Lung (tissue), 12 donors: ENCODE data around the gene RABL3. TPM values are rescaled to one million over a fixed set of nuclear protein-coding genes. Genes with fewer than 3 reads are reported as not detected.

ENCODE experiments used
- ATAC-seq: fragments of 200-7000 bp; cut with Tn5 transposase; one replicate; pipeline ENCODE4 v1.9.1; 2020; ENCODE audit warnings: moderate number of reproducible peaks; ENCODE audit not compliant: insufficient read depth, low FRiP score
- DNase-seq, 3 donors: peaks; one replicate each; pipeline ENCODE4 v3.0.0-alpha.2; 2013 to 2017
- H3K27ac ChIP-seq, 2 donors: one replicate each; pipeline ENCODE4 v1.5.1; 2013; ENCODE audit warnings: mild to moderate bottlenecking in 2 of 2, moderate library complexity in 2 of 2, control low read depth in 1 of 2, inconsistent platforms in 1 of 2, low read depth in 1 of 2, low read length in 1 of 2
- H3K27me3 ChIP-seq, 3 donors: one replicate each; pipeline ENCODE4 v1.5.1; 2013; ENCODE audit warnings: low read length in 2 of 3; ENCODE audit not compliant: control insufficient read depth in 3 of 3, insufficient read depth in 3 of 3
- H3K36me3 ChIP-seq, 4 donors: one replicate each; pipeline ENCODE4 v1.5.1; 2013; ENCODE audit warnings: low read length in 4 of 4, mild to moderate bottlenecking in 1 of 4, moderate library complexity in 1 of 4; ENCODE audit not compliant: control insufficient read depth in 4 of 4, insufficient read depth in 4 of 4
- H3K4me1 ChIP-seq, 5 donors: one replicate each; pipeline ENCODE4 v1.5.1; 2013; ENCODE audit warnings: low read length in 5 of 5, mild to moderate bottlenecking in 2 of 5, moderate library complexity in 1 of 5; ENCODE audit not compliant: control insufficient read depth in 5 of 5, insufficient read depth in 5 of 5
- H3K4me3 ChIP-seq: one replicate; pipeline ENCODE4 v1.5.1; 2013; ENCODE audit warnings: mild to moderate bottlenecking, control low read depth, moderate library complexity
- H3K9ac ChIP-seq, 2 donors: one replicate each; pipeline ENCODE4 v1.5.1; 2013; ENCODE audit warnings: low read length in 2 of 2, control low read depth in 1 of 2; ENCODE audit not compliant: insufficient read depth in 1 of 2
- H3K9me3 ChIP-seq, 4 donors: one replicate each; pipeline ENCODE4 v1.5.1; 2013; ENCODE audit warnings: low read length in 3 of 4, mild to moderate bottlenecking in 1 of 4, moderate library complexity in 1 of 4; ENCODE audit not compliant: control insufficient read depth in 4 of 4, insufficient read depth in 3 of 4
- WGBS, 2 donors: extraction: QIAGEN DNeasy Blood & Tissue Kit; methylation state at CpG; one replicate each; pipeline ENCODE4 v1.1.7; 2013; 5-methylcytosine and 5-hydroxymethylcytosine counted together
- polyA plus RNA-seq, 2 donors: library from polyadenylated mRNA; stranded (reverse); fragments of 200-250 nt; gene quantifications; one replicate each; pipeline ENCODE4 v1.2.1, GENCODE V29; 2013
- total RNA-seq, 2 donors: library from RNA; depleted of rRNA in 1 of 2; stranded (reverse); fragments of >200 nt in 1 of 2; gene quantifications; one replicate each; pipeline ENCODE4 v1.2.1, GENCODE V29; 2014 to 2021
- TF ChIP-seq, protein P1 (sequence below): IDR thresholded peaks from 2 replicates; pipeline ENCODE4 v1.5.1; 2012; ENCODE audit warnings: mild to moderate bottlenecking; ENCODE audit errors: control extremely low read depth, extremely low read depth
- donor health status: control.
- donor health status: control.
- donor health status: Bipolar disorder and iron deficiency.
- donor health status: healthy.
- donor health status: DM: yes; HTN: yes; CAD: no.

Gene RABL3
- total and polyA plus RNA-seq, 4 donors: 4.3 to 17.1 (median 14.0) TPM

DNA sequence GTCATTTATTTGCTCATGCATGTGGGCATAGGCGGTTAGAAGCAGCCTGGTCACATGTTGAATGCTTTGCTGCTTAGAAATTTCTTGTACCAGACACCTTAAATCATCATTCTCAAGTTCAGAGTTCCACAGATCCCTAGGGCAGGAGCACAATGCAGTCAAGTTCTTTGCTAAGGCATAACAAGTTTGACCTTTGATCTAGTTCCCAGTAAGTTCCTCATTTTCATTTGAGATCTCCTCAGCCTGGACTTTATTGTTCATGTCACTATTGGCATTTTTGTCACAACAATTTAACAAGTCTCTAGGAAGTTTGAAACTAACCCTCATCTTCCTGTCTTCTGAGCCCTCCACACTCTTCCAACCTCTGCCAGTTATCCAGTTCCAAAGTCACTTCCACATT, 83.0 kb downstream of the RABL3 start:
- no peaks in the 10 kb centered on the region for H3K36me3 ChIP-seq
- H3K4me3 ChIP-seq: no peak overlapping the region
- ATAC-seq: no peak
- H3K27ac ChIP-seq: no peak overlapping the region
- H3K4me1 ChIP-seq: no peaks in the 10 kb centered on the region
- DNase-seq: no peak
- TF ChIP-seq, protein P1, sequence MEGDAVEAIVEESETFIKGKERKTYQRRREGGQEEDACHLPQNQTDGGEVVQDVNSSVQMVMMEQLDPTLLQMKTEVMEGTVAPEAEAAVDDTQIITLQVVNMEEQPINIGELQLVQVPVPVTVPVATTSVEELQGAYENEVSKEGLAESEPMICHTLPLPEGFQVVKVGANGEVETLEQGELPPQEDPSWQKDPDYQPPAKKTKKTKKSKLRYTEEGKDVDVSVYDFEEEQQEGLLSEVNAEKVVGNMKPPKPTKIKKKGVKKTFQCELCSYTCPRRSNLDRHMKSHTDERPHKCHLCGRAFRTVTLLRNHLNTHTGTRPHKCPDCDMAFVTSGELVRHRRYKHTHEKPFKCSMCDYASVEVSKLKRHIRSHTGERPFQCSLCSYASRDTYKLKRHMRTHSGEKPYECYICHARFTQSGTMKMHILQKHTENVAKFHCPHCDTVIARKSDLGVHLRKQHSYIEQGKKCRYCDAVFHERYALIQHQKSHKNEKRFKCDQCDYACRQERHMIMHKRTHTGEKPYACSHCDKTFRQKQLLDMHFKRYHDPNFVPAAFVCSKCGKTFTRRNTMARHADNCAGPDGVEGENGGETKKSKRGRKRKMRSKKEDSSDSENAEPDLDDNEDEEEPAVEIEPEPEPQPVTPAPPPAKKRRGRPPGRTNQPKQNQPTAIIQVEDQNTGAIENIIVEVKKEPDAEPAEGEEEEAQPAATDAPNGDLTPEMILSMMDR: no peak
- no peaks in the 10 kb centered on the region for H3K9me3 ChIP-seq
- no peaks in the 10 kb centered on the region for H3K27me3 ChIP-seq
- 89 to 90% methylated on average over 1 of the region's 1 CpG for WGBS, 2 donors
- no peak overlapping the region for H3K9ac ChIP-seq

DNA sequence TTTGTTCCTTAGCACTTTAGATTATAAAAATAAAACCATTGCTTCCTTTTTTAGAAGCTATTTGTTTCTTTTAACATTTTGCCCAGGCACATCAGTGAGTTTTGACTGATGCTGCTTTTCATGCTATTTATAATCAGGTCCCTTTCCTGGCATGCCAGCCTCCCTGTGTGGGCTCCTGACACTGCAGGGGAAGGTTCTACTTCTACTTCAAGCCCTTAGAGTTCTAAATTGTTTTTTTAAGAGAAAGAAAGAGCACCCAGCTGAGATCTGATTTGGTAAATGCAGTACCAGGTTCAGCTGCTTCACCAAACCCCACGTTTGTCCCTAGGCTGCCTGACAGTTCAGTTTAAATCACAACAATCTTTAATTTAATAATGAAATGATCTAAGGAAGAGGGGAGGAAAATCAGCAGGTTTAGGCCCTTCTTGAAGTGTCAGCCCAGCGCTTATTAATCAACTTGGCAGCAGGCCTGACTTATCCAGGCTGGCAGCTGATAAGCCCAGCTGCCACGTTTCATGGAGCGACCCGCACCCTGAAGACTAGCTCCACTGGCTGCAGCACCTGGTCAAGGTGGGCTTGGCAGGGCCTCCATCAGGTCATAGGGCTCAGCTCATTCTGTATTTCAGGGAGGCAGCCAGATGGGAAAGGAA, 89.3 kb downstream of the RABL3 start:
- TF ChIP-seq, protein P1: no peak
- Histone ChIP-seq H3K4me3 (no peak overlapping the region), H3K27me3 (no peaks in the 10 kb centered on the region), H3K9ac (no peak overlapping the region), H3K27ac (no peak overlapping the region), H3K4me1 (no peaks in the 10 kb centered on the region), H3K36me3 (no peaks in the 10 kb centered on the region), H3K9me3 (no peaks in the 10 kb centered on the region)
- no peak for DNase-seq
- 69 to 73% methylated on average over 5 of the region's 5 CpGs for WGBS, 2 donors
- ATAC-seq: no peak

DNA sequence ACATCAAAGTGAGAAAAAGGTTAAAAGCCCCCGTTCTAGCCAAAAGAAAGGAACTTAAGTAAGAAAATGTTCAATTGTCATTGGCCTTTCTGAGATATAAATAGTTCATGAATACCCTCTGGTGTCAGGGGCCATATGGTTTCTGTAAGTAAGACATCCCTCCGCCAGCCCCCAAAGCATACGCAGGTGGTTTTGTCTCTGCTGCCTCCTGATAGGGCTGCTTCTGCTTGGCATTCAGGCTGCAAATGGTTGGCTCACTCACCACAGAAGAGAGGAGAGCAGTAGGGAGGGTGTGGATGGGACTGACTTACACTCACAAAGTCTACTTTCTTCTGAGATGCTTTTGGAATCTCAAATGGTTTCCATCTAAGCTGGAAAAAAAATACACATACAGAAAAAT, 90.0 kb downstream of the RABL3 start:
- no peak overlapping the region for H3K9ac ChIP-seq
- TF ChIP-seq, protein P1: no peak
- no peak for DNase-seq
- H3K4me1 ChIP-seq: no peaks in the 10 kb centered on the region
- no peaks in the 10 kb centered on the region for H3K27me3 ChIP-seq
- H3K36me3 ChIP-seq: no peaks in the 10 kb centered on the region
- ATAC-seq: no peak
- 77 to 83% methylated on average over 3 of the region's 3 CpGs for WGBS, 2 donors
- H3K27ac ChIP-seq: no peak overlapping the region
- no peaks in the 10 kb centered on the region for H3K9me3 ChIP-seq
- no peak overlapping the region for H3K4me3 ChIP-seq

DNA sequence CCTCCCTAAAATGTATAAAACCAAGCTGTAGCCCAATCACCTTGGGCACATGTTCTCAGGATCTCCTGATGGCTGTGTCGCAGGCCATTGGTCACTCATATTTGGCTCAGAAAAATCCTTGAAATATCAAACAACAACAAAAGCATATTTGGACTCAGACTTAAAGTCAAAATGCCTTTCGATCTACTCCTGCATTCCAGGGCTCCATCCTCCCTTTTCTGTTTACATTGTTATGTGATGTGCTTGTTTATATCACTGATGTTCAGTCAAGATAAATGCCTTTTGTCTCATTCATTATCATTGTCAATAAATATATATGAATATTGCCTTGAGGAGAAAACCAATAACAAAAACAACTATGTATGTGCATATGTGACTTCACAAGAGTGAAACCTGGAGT, 92.0 kb downstream of the RABL3 start:
- TF ChIP-seq, protein P1: no peak
- no peaks in the 10 kb centered on the region for H3K27me3 ChIP-seq
- peaks cover 0 to 8% (median 0%) of the 10 kb centered on the region in 5 donors for H3K4me1 ChIP-seq
- no peaks in the 10 kb centered on the region for H3K36me3 ChIP-seq
- no peaks in the 10 kb centered on the region for H3K9me3 ChIP-seq
- DNase-seq (no peak), ATAC-seq (no peak)
- WGBS, 2 donors: 80 to 88% methylated on average over 2 of the region's 2 CpGs
- H3K4me3 ChIP-seq: no peak overlapping the region
- H3K27ac ChIP-seq: no peak overlapping the region
- H3K9ac ChIP-seq: no peak overlapping the region
